Peyer's patch (tissue), 4 donors: Measurements from ENCODE around the gene DCHS2. TPM values are rescaled to one million over a fixed set of nuclear protein-coding genes. Genes with fewer than 3 reads are reported as not detected.
A peak's percentile ranks its signal among the peaks of the same experiment; 100 is the strongest.

Source experiments
- DNase-seq, 3 donors: peaks; one replicate each; pipeline ENCODE4 v3.0.0-alpha.2; 2017 to 2019
- H3K27ac ChIP-seq, 4 donors: fragments of 200-600 bp; sonication (generic); one replicate each; pipeline ENCODE4 v1.5.1; 2016 to 2019
- H3K27me3 ChIP-seq, 2 donors: fragments of 200-600 bp; sonication (generic); one replicate each; pipeline ENCODE4 v1.5.1; 2019
- H3K36me3 ChIP-seq, 3 donors: fragments of 200-600 bp; sonication (generic); one replicate each; pipeline ENCODE4 v1.5.1; 2016 to 2019
- H3K4me1 ChIP-seq, 4 donors: fragments of 200-600 bp; sonication (generic); one replicate each; pipeline ENCODE4 v1.5.1; 2016 to 2019
- H3K4me3 ChIP-seq, 4 donors: fragments of 200-600 bp; sonication (generic); 1 replicate in 3 of 4; 2 replicates in 1 of 4; pipeline ENCODE4 v1.5.1; 2016 to 2019; ENCODE audit warnings: mild to moderate bottlenecking in 1 of 4
- H3K9me3 ChIP-seq, 4 donors: fragments of 200-600 bp; sonication (generic); one replicate each; pipeline ENCODE4 v1.5.1; 2016 to 2019; ENCODE audit warnings: mild to moderate bottlenecking in 1 of 4
- CTCF ChIP-seq, 6 experiments: fragments of 450-650 bp in 4 of 6; fragments of 200-600 bp in 2 of 6; sonication (generic) in 1 of 6; IDR thresholded peaks; one replicate each; pipeline ENCODE4 v1.5.1; 2017 to 2019; ENCODE audit warnings: antibody characterized with exemption in 6 of 6, mild to moderate bottlenecking in 3 of 6, moderate library complexity in 1 of 6
- POLR2A ChIP-seq, 2 donors: fragments of 450-650 bp; IDR thresholded peaks; one replicate each; pipeline ENCODE4 v1.5.1; 2017; ENCODE audit warnings: antibody characterized with exemption in 2 of 2, mild to moderate bottlenecking in 2 of 2, moderate library complexity in 2 of 2
- total RNA-seq, 4 donors: library from RNA; depleted of rRNA; stranded (reverse); fragments of >200 nt; gene quantifications; one replicate each; pipeline ENCODE4 v1.1.0, GENCODE V29; 2016

DCHS2 gene
- total RNA-seq, 4 donors from 2014 or later = 0.28 to 0.88 (median 0.67) TPM; not detected in 1

- no peaks in the 10 kb centered on the region for H3K4me1 ChIP-seq
- H3K4me3 ChIP-seq = no peak overlapping the region
- H3K36me3 ChIP-seq = no peaks in the 10 kb centered on the region
- no peak overlapping the region for H3K27ac ChIP-seq
- no peak for TF ChIP-seq CTCF (IDR thresholded peaks at IDR 0.05)
- H3K9me3 ChIP-seq = no peaks in the 10 kb centered on the region
- no peaks in the 10 kb centered on the region for H3K27me3 ChIP-seq
- DNase-seq = no peak
Observed at GRCh38 chr4:154425514-154425913, 66.1 kb downstream of the DCHS2 start.

- no peak overlapping the region for H3K4me3 ChIP-seq
- H3K4me1 ChIP-seq = no peaks in the 10 kb centered on the region
- H3K27me3 ChIP-seq = no peaks in the 10 kb centered on the region
- no peak overlapping the region for H3K27ac ChIP-seq
- DNase-seq = no peak
- TF ChIP-seq POLR2A (IDR thresholded peaks at IDR 0.05) (no peak), CTCF (IDR thresholded peaks at IDR 0.05) (no peak)
- H3K36me3 ChIP-seq = no peaks in the 10 kb centered on the region
- H3K9me3 ChIP-seq = no peaks in the 10 kb centered on the region
Observed at GRCh38 chr4:154424810-154425484, 66.7 kb downstream of the DCHS2 start.

GRCh38 chr4:154422152-154422551, 69.4 kb downstream of the DCHS2 start:
- TF ChIP-seq POLR2A (IDR thresholded peaks at IDR 0.05) (no peak), CTCF (IDR thresholded peaks at IDR 0.05) (no peak)
- Histone ChIP-seq H3K27ac (no peak overlapping the region), H3K36me3 (no peaks in the 10 kb centered on the region), H3K9me3 (no peaks in the 10 kb centered on the region), H3K27me3 (no peaks in the 10 kb centered on the region), H3K4me1 (no peaks in the 10 kb centered on the region), H3K4me3 (no peak overlapping the region)
- no peak for DNase-seq

GRCh38 chr4:154421618-154422017, 70.0 kb downstream of the DCHS2 start:
- Histone ChIP-seq H3K27me3 (no peaks in the 10 kb centered on the region), H3K36me3 (no peaks in the 10 kb centered on the region), H3K4me3 (no peak overlapping the region), H3K4me1 (no peaks in the 10 kb centered on the region), H3K9me3 (no peaks in the 10 kb centered on the region), H3K27ac (peak overlapping the region in 1 of 4 donors; percentile 13)
- TF ChIP-seq CTCF (IDR thresholded peaks at IDR 0.05) = no peak
- TF ChIP-seq POLR2A (IDR thresholded peaks at IDR 0.05) = no peak
- no peak for DNase-seq

- DNase-seq = no peak
- Histone ChIP-seq H3K27me3 (no peaks in the 10 kb centered on the region), H3K4me1 (peaks cover 0 to 5% (median 0%) of the 10 kb centered on the region in 4 donors), H3K9me3 (no peaks in the 10 kb centered on the region), H3K27ac (peak overlapping the region in 1 of 4 donors; percentile 63), H3K36me3 (no peaks in the 10 kb centered on the region), H3K4me3 (peak overlapping the region in 2 of 4 donors; percentile 32 to 49)
- TF ChIP-seq POLR2A (IDR thresholded peaks at IDR 0.05) (no peak), CTCF (IDR thresholded peaks at IDR 0.05) (no peak)
Observed at GRCh38 chr4:154417373-154417673, 74.3 kb downstream of the DCHS2 start.

GRCh38 chr4:154416190-154416547, 75.4 kb downstream of the DCHS2 start:
- TF ChIP-seq CTCF (IDR thresholded peaks at IDR 0.05) (no peak), POLR2A (IDR thresholded peaks at IDR 0.05) (no peak)
- no peaks in the 10 kb centered on the region for H3K27me3 ChIP-seq
- DNase-seq = peak in 1 of 3 donors; percentile 38
- H3K36me3 ChIP-seq = no peaks in the 10 kb centered on the region
- peaks cover 0 to 5% (median 0%) of the 10 kb centered on the region in 4 donors for H3K4me1 ChIP-seq
- H3K27ac ChIP-seq = peak overlapping the region in 3 of 4 donors; percentile 28 to 63 (median 55)
- no peaks in the 10 kb centered on the region for H3K9me3 ChIP-seq
- peak overlapping the region; percentile 32 to 49 (median 38) for H3K4me3 ChIP-seq
